GM10847 (cell line): Measurements from ENCODE around the gene OR4F16.
"Not testable (repeated sequence)": the region's sequence is repeated elsewhere in the genome, so short reads cannot be mapped to it uniquely, and the experiment has no call there.

Experiments
- POLR2A ChIP-seq: IDR thresholded peaks from 2 replicates; pipeline ENCODE4 v1.6.1; 2011; ENCODE audit not compliant: insufficient read length; ENCODE audit errors: extremely low read depth

OR4F16 gene

GRCh38 chr1:686554-686953 lies at the start of gene OR4F16:
OR4F16 (minus strand) TSS chr1:686654; CDS start chr1:686654, 0 bp downstream.
- not testable (repeated sequence) for TF ChIP-seq POLR2A
